H9 (cell line): ENCODE data around the gene SLC16A14. TPM values are rescaled to one million over a fixed set of nuclear protein-coding genes. Genes with fewer than 3 reads are reported as not detected.

Source experiments
- DNase-seq: peaks from one replicate; pipeline ENCODE4 v3.0.0-alpha.2; 2017
- H2AFZ ChIP-seq: one replicate; pipeline ENCODE4 v1.6.1; 2013; ENCODE audit warnings: mild to moderate bottlenecking, low read length, control low read depth, moderate library complexity
- H2AK5ac ChIP-seq: 2 replicates; pipeline ENCODE4 v1.6.1; 2013; ENCODE audit warnings: low read length, control low read depth, mixed read lengths; ENCODE audit not compliant: insufficient read length
- H2BK120ac ChIP-seq: one replicate; pipeline ENCODE4 v1.6.1; 2013; ENCODE audit warnings: low read depth, mild to moderate bottlenecking, low read length, control low read depth, inconsistent platforms; ENCODE audit not compliant: poor library complexity, severe bottlenecking
- H2BK12ac ChIP-seq: 2 replicates; pipeline ENCODE4 v1.6.1; 2013; ENCODE audit warnings: low read length, control low read depth, mixed read lengths, low read depth; ENCODE audit not compliant: insufficient read length
- H2BK15ac ChIP-seq: 2 replicates; pipeline ENCODE4 v1.6.1; 2013; ENCODE audit warnings: low read depth, low read length, control low read depth
- H2BK20ac ChIP-seq: one replicate; pipeline ENCODE4 v1.6.1; 2013; ENCODE audit warnings: low read depth, mild to moderate bottlenecking, low read length, control low read depth, inconsistent platforms; ENCODE audit not compliant: poor library complexity, severe bottlenecking
- H2BK5ac ChIP-seq: 2 replicates; pipeline ENCODE4 v1.6.1; 2013; ENCODE audit warnings: low read length, control low read depth, mixed read lengths; ENCODE audit not compliant: insufficient read length
- H3K14ac ChIP-seq: 2 replicates; pipeline ENCODE4 v1.6.1; 2013; ENCODE audit warnings: low read length, control low read depth; ENCODE audit not compliant: insufficient read depth
- H3K18ac ChIP-seq: 2 replicates; pipeline ENCODE4 v1.6.1; 2013; ENCODE audit warnings: low read depth, mild to moderate bottlenecking, mixed read lengths, low read length, control low read depth; ENCODE audit not compliant: insufficient read length
- H3K23ac ChIP-seq: 2 replicates; pipeline ENCODE4 v1.6.1; 2013; ENCODE audit warnings: low read length, control low read depth, mixed read lengths, low read depth; ENCODE audit not compliant: insufficient read length
- H3K23me2 ChIP-seq: 2 replicates; pipeline ENCODE4 v1.6.1; 2013; ENCODE audit warnings: low read depth, mild to moderate bottlenecking, mixed read lengths, low read length, control low read depth; ENCODE audit not compliant: insufficient read length, poor library complexity, severe bottlenecking
- H3K27ac ChIP-seq: 2 replicates; pipeline ENCODE4 v1.5.1; 2013; ENCODE audit warnings: low read length, control low read depth, mixed read lengths, low read depth; ENCODE audit not compliant: insufficient read length
- H3K27me3 ChIP-seq: 2 replicates; pipeline ENCODE4 v1.6.1; 2013; ENCODE audit warnings: low read length, control low read depth, inconsistent platforms; ENCODE audit not compliant: insufficient read depth
- H3K4ac ChIP-seq: 2 replicates; pipeline ENCODE4 v1.6.1; 2013; ENCODE audit warnings: low read depth, mild to moderate bottlenecking, control low read depth, inconsistent platforms, low read length, moderate library complexity
- H3K4me1 ChIP-seq: 2 replicates; pipeline ENCODE4 v1.6.1; 2013; ENCODE audit warnings: low read length, control low read depth, inconsistent platforms; ENCODE audit not compliant: insufficient read depth
- H3K4me2 ChIP-seq: 2 replicates; pipeline ENCODE4 v1.6.1; 2013; ENCODE audit warnings: low read length, control low read depth, mixed read lengths; ENCODE audit not compliant: insufficient read length, insufficient read depth
- H3K56ac ChIP-seq: 2 replicates; pipeline ENCODE4 v1.6.1; 2013; ENCODE audit warnings: low read depth, mild to moderate bottlenecking, mixed read lengths, low read length, control low read depth; ENCODE audit not compliant: insufficient read length
- H3K79me1 ChIP-seq: 2 replicates; pipeline ENCODE4 v1.6.1; 2013; ENCODE audit warnings: low read depth, mild to moderate bottlenecking, moderate library complexity, low read length, control low read depth, inconsistent platforms; ENCODE audit not compliant: insufficient read depth, poor library complexity, severe bottlenecking
- H3K79me2 ChIP-seq: 2 replicates; pipeline ENCODE4 v1.6.1; 2013; ENCODE audit warnings: low read length, control low read depth, inconsistent platforms; ENCODE audit not compliant: insufficient read depth
- H3K9ac ChIP-seq: 2 replicates; pipeline ENCODE4 v1.6.1; 2013; ENCODE audit warnings: low read length, control low read depth, mixed read lengths; ENCODE audit not compliant: insufficient read length; ENCODE audit errors: extremely low read depth
- H3K9me3 ChIP-seq: one replicate; pipeline ENCODE4 v1.6.1; 2013; ENCODE audit warnings: low read depth, low read length, inconsistent platforms; ENCODE audit not compliant: control insufficient read depth
- H3T11ph ChIP-seq: one replicate; pipeline ENCODE4 v1.6.1; 2013; ENCODE audit warnings: mild to moderate bottlenecking, low read length, control low read depth, inconsistent platforms
- H4K20me1 ChIP-seq: one replicate; pipeline ENCODE4 v1.6.1; 2013; ENCODE audit not compliant: control insufficient read depth, insufficient read length, insufficient read depth
- H4K5ac ChIP-seq: 2 replicates; pipeline ENCODE4 v1.6.1; 2013; ENCODE audit warnings: low read depth, mild to moderate bottlenecking, mixed read lengths, low read length, control low read depth; ENCODE audit not compliant: insufficient read length
- H4K8ac ChIP-seq: replicated peaks from 2 replicates; pipeline ENCODE4 v1.6.1; 2013; ENCODE audit warnings: low read length, control low read depth, mixed read lengths, low read depth; ENCODE audit not compliant: insufficient read length
- H4K91ac ChIP-seq: 2 replicates; pipeline ENCODE4 v1.6.1; 2013; ENCODE audit warnings: low read depth, mild to moderate bottlenecking, moderate library complexity, mixed read lengths, low read length, control low read depth; ENCODE audit not compliant: insufficient read length
- H3K27ac Mint-ChIP-seq, 3 experiments: 2 replicates in 2 of 3; 3 replicates in 1 of 3; pipeline ENCODE4 v1.8.0; 2020 to 2021; ENCODE audit warnings: mixed read lengths in 3 of 3, mild to moderate bottlenecking in 1 of 3, moderate library complexity in 1 of 3
- H3K27me3 Mint-ChIP-seq: 2 replicates; pipeline ENCODE4 v1.8.0; 2021; ENCODE audit warnings: low read depth, mild to moderate bottlenecking, moderate library complexity, mixed read lengths
- H3K36me3 Mint-ChIP-seq, 3 experiments: 2 replicates in 2 of 3; 3 replicates in 1 of 3; pipeline ENCODE4 v1.8.0; 2020 to 2021; ENCODE audit warnings: low read depth in 3 of 3, mixed read lengths in 3 of 3; ENCODE audit not compliant: insufficient read depth in 1 of 3
- H3K4me1 Mint-ChIP-seq, 2 experiments: 2 replicates each; pipeline ENCODE4 v1.8.0; 2020; ENCODE audit warnings: mixed read lengths in 2 of 2
- H3K4me3 Mint-ChIP-seq, 2 experiments: 2 replicates in 1 of 2; 3 replicates in 1 of 2; pipeline ENCODE4 v1.8.0; 2020 to 2021; ENCODE audit warnings: mild to moderate bottlenecking in 2 of 2, mixed read lengths in 2 of 2, moderate library complexity in 1 of 2
- H3K9me3 Mint-ChIP-seq, 2 experiments: 2 replicates in 1 of 2; 3 replicates in 1 of 2; pipeline ENCODE4 v1.8.0; 2020; ENCODE audit warnings: mild to moderate bottlenecking in 2 of 2, mixed read lengths in 2 of 2, moderate library complexity in 1 of 2
- CTCF ChIP-seq: fragments of 200-600 bp; sonication (generic); conservative IDR thresholded peaks from 3 replicates; pipeline ENCODE4 v1.8.0; 2021; ENCODE audit warnings: antibody characterized with exemption, mild to moderate bottlenecking
- WGBS: extraction: QIAGEN DNeasy Blood & Tissue Kit; methylation state at CpG from one replicate; pipeline ENCODE4 v1.1.7; 2013; ENCODE audit warnings: missing lambda C conversion rate, low lambda C conversion rate, mixed read lengths; ENCODE audit not compliant: insufficient read length; ENCODE audit errors: extremely low coverage; 5-methylcytosine and 5-hydroxymethylcytosine counted together
- total RNA-seq: library from RNA; stranded (reverse); gene quantifications from 2 replicates; pipeline ENCODE4 v1.2.1, GENCODE V29; 2021

The SLC16A14 gene
- total RNA-seq, 1 experiment from 2014 or later: 0.61 TPM

- Mint-ChIP-seq H3K4me3 (peak overlapping the region; percentile 66 to 79), H3K27ac (no peak overlapping the region), H3K9me3 (peaks cover 0 to 11% of the 10 kb centered on the region in 2 experiments; a peak in 4 of 5 replicates), H3K4me1 (peaks cover 8 to 10% of the 10 kb centered on the region in 2 experiments), H3K36me3 (peaks cover 0 to 16% (median 0%) of the 10 kb centered on the region in 3 experiments; a peak in 2 of 7 replicates), H3K27me3 (peaks cover 46% of the 10 kb centered on the region)
- Histone ChIP-seq H4K20me1 (no peaks in the 10 kb centered on the region), H3K56ac (no peak overlapping the region), H3K14ac (peak overlapping the region; percentile 73; the same call in 1 of the 2 replicates), H2BK20ac (no peak overlapping the region), H2BK12ac (no peak overlapping the region), H2AFZ (no peak overlapping the region), H2BK15ac (no peak overlapping the region), H3K9ac (peak overlapping the region; percentile 52), H2BK5ac (no peak overlapping the region), H4K8ac (no peak overlapping the region), H3K18ac (peak overlapping the region; percentile 67), H3T11ph (no peak overlapping the region), H3K27ac (no peak overlapping the region), H3K79me1 (no peaks in the 10 kb centered on the region), H2BK120ac (no peak overlapping the region), H2AK5ac (no peak overlapping the region), H3K27me3 (peaks cover 9% of the 10 kb centered on the region; the same call in 1 of the 2 replicates), H3K23ac (no peak overlapping the region), H4K5ac (no peak overlapping the region), H3K9me3 (no peaks in the 10 kb centered on the region), H3K79me2 (no peaks in the 10 kb centered on the region), H4K91ac (no peak overlapping the region), H3K4me1 (no peaks in the 10 kb centered on the region), H3K4ac (no peak overlapping the region), H3K23me2 (peaks cover 17% of the 10 kb centered on the region), H3K4me2 (peak overlapping the region; percentile 41)
- peak; percentile 46 for TF ChIP-seq CTCF
- peak; percentile 77 for DNase-seq
- no CpG with 5 or more reads among the region's 60 CpGs for WGBS
Observed at GRCh38 chr2:230068016-230068650, 591 bp downstream of the SLC16A14 start.
